Germinal center (tissue), 1 donor: ENCODE data around the gene AKNAD1.
"Not testable (repeated sequence)": the region's sequence is repeated elsewhere in the genome, so short reads cannot be mapped to it uniquely, and the experiment has no call there.

Experiments used
- DNase-seq: peaks from one replicate; pipeline ENCODE4 v3.0.0; 2012; ENCODE audit warnings: mixed read lengths, low spot score

Gene AKNAD1

GRCh38 chr1:108856994-108857393 is at the start of gene AKNAD1:
TSS of gene AKNAD1 (minus strand) at chr1:108857094. CDS start at chr1:108852664, 4,430 bp downstream.
- no peak for DNase-seq

- DNase-seq: no peak
Measured at GRCh38 chr1:108901106-108901505, 44.2 kb upstream of the AKNAD1 start.

- DNase-seq: peak; percentile 33
Measured at GRCh38 chr1:108897865-108898720, 41.2 kb upstream of the AKNAD1 start.

GRCh38 chr1:108896146-108897145 is 39.6 kb upstream of the AKNAD1 start:
- DNase-seq: no peak

- DNase-seq: no peak
Measured at GRCh38 chr1:108893141-108893530, 36.2 kb upstream of the AKNAD1 start.

GRCh38 chr1:108892356-108893140 is 35.7 kb upstream of the AKNAD1 start:
- DNase-seq: no peak

GRCh38 chr1:108889706-108890384 is 33.0 kb upstream of the AKNAD1 start:
- DNase-seq: no peak

GRCh38 chr1:108889006-108889645 is 32.2 kb upstream of the AKNAD1 start:
- not testable (repeated sequence) for DNase-seq

GRCh38 chr1:108886292-108886691 is 29.4 kb upstream of the AKNAD1 start:
- no peak for DNase-seq

GRCh38 chr1:108884968-108885367 is 28.1 kb upstream of the AKNAD1 start:
- no peak for DNase-seq

GRCh38 chr1:108882837-108883236 is 25.9 kb upstream of the AKNAD1 start:
- no peak for DNase-seq

GRCh38 chr1:108881369-108881768 is 24.5 kb upstream of the AKNAD1 start:
- DNase-seq: no peak

- no peak for DNase-seq
Measured at GRCh38 chr1:108880850-108881249, 24.0 kb upstream of the AKNAD1 start.

- DNase-seq: no peak
Measured at GRCh38 chr1:108878678-108879077, 21.8 kb upstream of the AKNAD1 start.

GRCh38 chr1:108878160-108878469 is 21.2 kb upstream of the AKNAD1 start:
- DNase-seq: no peak

GRCh38 chr1:108877348-108878159 is 20.7 kb upstream of the AKNAD1 start:
- peak; percentile 12 for DNase-seq

GRCh38 chr1:108871050-108871724 is 14.3 kb upstream of the AKNAD1 start:
- DNase-seq: no peak

- DNase-seq: no peak
Measured at GRCh38 chr1:108865316-108865910, 8.5 kb upstream of the AKNAD1 start.

- no peak for DNase-seq
Measured at GRCh38 chr1:108863984-108864383, 7.1 kb upstream of the AKNAD1 start.
